Fibroblast of lung (primary cell): Measurements from ENCODE around the gene ZNF808.

Experiments used
- CTCF ChIP-seq, 2 donors: IDR thresholded peaks in 1 of 2; conservative IDR thresholded peaks in 1 of 2; 1 replicate in 1 of 2; 2 replicates in 1 of 2; pipeline ENCODE4 v1.5.1; 2011 to 2012; ENCODE audit warnings: low read length in 2 of 2, control low read depth in 1 of 2, inconsistent platforms in 1 of 2, low read depth in 1 of 2, mild to moderate bottlenecking in 1 of 2
- EZH2 ChIP-seq: IDR thresholded peaks from 2 replicates; pipeline ENCODE4 v1.5.1; 2012; ENCODE audit warnings: low read length, control low read depth, mild to moderate bottlenecking; ENCODE audit errors: missing control alignments

DNA sequence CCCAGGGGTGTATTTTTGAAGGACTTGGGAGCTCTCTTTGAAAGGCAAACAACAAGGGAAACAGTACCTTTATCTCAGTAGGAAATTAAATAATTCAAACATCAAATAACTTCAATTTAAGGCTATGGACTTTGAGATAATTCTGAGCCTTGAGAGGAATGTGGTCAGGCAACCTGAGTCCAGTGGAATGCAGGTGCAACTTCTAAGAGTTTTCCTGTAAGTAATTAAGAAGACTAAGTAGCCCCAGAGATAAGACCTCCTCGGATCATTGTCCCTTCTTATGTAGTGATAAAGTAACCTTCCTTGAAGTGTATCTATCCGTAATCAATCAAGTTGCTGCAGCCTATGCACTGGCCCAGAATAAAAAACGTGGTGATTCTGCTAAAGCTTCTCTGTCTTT, 71.8 kb downstream of the ZNF808 start:
- no peak for TF ChIP-seq CTCF (conservative IDR thresholded peaks at IDR 0.05 in 1 of 2, IDR thresholded peaks at IDR 0.05 in 1 of 2; ENCODE audit: low read depth in 1 of 2, low read length in 2 of 2)
- no peak for TF ChIP-seq EZH2
